Naive B cell (primary cell): ENCODE measurements around the gene ZFPM1. TPM values are rescaled to one million over a fixed set of nuclear protein-coding genes. Genes with fewer than 3 reads are reported as not detected.
A peak's percentile ranks its signal among the peaks of the same experiment; 100 is the strongest.

Experiments
- ATAC-seq, 2 donors: fragments of 150-1000 bp; cut with Tn5 transposase; 2 replicates each; pipeline ENCODE4 v1.10.0; 2021; ENCODE audit warnings: low read depth in 2 of 2, mild to moderate bottlenecking in 2 of 2, moderate library complexity in 2 of 2
- DNase-seq: peaks from one replicate; pipeline ENCODE4 v3.0.0; 2022
- H3K27ac Mint-ChIP-seq, 6 donors: one replicate each; pipeline ENCODE4 v1.8.0; 2020 to 2022; ENCODE audit warnings: mild to moderate bottlenecking in 6 of 6, mixed read lengths in 6 of 6, moderate library complexity in 5 of 6, inconsistent platforms in 2 of 6
- H3K27me3 Mint-ChIP-seq, 3 donors: one replicate each; pipeline ENCODE4 v1.8.0; 2021 to 2022; ENCODE audit warnings: mixed read lengths in 3 of 3, mild to moderate bottlenecking in 1 of 3
- H3K36me3 Mint-ChIP-seq, 2 donors: one replicate each; pipeline ENCODE4 v1.8.0; 2020 to 2022; ENCODE audit warnings: mixed read lengths in 2 of 2, inconsistent platforms in 1 of 2, mild to moderate bottlenecking in 1 of 2
- H3K4me1 Mint-ChIP-seq, 3 donors: one replicate each; pipeline ENCODE4 v1.8.0; 2020 to 2022; ENCODE audit warnings: mixed read lengths in 3 of 3, inconsistent platforms in 1 of 3, mild to moderate bottlenecking in 1 of 3, moderate library complexity in 1 of 3
- H3K4me3 Mint-ChIP-seq, 8 donors: one replicate each; pipeline ENCODE4 v1.8.0; 2020 to 2022; ENCODE audit warnings: mild to moderate bottlenecking in 8 of 8, mixed read lengths in 8 of 8, moderate library complexity in 8 of 8, inconsistent platforms in 2 of 8
- H3K9me3 Mint-ChIP-seq, 7 donors: one replicate each; pipeline ENCODE4 v1.8.0; 2020 to 2022; ENCODE audit warnings: mixed read lengths in 7 of 7, mild to moderate bottlenecking in 5 of 7, inconsistent platforms in 2 of 7, moderate library complexity in 1 of 7
- polyA plus RNA-seq, 6 donors: library from polyadenylated mRNA; unstranded; fragments of 300-500 nt; fragmentation: Illumina TruSeq; gene quantifications; one replicate each; pipeline ENCODE4 v1.2.3, GENCODE V29; 2021; ENCODE audit warnings: low read depth in 6 of 6

The ZFPM1 gene
- polyA plus RNA-seq, 6 donors from 2014 or later: 0.09 to 0.46 (median 0.28) TPM

DNA sequence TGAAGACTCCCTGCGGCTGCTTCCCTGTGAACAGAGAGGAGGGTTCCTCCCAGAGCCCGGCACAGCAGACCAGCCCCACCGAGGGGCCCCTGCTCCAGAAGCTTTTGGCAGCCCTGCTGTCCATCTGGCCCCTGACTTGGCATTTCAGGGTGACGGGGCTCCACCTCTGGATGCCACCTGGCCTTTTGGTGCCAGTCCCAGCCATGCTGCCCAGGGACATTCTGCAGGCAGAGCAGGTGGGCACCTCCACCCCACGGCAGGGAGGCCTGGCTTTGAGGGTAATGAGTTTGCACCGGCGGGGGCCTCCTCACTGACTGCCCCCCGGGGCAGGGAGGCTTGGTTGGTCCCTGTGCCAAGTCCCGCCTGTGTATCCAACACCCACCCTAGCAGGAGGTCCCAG is 20.3 kb upstream of the ZFPM1 start:
- DNase-seq: no peak
- Mint-ChIP-seq H3K4me3 (peak overlapping the region in 1 of 8 donors; percentile 27), H3K36me3 (no peaks in the 10 kb centered on the region), H3K27me3 (no peaks in the 10 kb centered on the region), H3K27ac (no peak overlapping the region), H3K4me1 (peaks cover 9 to 10% (median 9%) of the 10 kb centered on the region in 3 donors), H3K9me3 (no peaks in the 10 kb centered on the region)
- ATAC-seq: no peak

DNA sequence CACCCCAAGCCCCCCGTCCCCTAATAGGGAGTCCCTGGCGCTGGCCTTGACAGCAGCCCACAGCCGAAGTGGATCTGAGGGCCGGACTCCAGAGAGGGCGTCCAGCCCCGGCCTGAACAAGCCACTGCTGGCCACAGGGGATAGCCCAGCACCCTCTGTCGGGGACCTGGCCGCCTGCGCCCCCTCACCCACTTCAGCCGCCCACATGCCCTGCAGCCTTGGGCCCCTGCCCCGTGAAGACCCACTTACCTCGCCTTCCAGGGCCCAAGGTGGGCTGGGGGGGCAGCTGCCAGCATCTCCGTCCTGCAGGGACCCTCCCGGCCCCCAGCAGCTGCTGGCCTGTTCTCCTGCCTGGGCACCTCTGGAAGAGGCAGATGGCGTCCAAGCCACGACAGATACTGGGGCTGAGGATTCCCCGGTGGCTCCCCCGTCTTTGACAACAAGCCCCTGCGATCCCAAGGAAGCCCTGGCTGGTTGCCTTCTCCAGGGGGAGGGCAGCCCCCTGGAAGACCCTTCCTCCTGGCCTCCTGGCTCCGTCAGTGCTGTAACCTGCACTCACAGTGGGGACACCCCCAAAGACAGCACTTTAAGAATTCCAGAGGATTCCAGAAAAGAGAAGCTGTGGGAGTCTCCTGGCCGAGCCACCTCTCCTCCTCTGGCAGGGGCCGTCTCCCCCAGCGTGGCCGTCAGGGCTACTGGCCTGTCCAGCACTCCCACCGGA is 19.3 kb upstream of the ZFPM1 start:
- H3K4me3 Mint-ChIP-seq: peak overlapping the region in 1 of 8 donors; percentile 30
- H3K36me3 Mint-ChIP-seq: no peaks in the 10 kb centered on the region
- H3K9me3 Mint-ChIP-seq: no peaks in the 10 kb centered on the region
- H3K27me3 Mint-ChIP-seq: no peaks in the 10 kb centered on the region
- no peak for DNase-seq
- peaks cover 9 to 10% (median 9%) of the 10 kb centered on the region in 3 donors for H3K4me1 Mint-ChIP-seq
- H3K27ac Mint-ChIP-seq: no peak overlapping the region
- no peak for ATAC-seq

DNA sequence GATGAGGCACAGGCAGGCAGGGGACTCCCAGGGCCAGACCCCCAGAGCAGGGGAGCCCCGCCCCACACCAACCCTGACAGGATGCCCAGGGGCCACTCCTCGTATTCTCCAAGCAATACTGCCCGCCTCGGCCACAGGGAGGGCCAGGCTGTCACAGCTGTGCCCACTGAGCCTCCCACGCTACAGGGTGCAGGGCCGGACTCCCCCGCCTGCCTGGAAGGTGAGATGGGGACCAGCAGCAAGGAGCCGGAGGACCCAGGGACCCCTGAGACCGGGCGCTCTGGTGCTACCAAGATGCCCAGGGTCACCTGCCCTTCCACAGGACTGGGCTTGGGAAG is 18.8 kb upstream of the ZFPM1 start:
- no peak for ATAC-seq
- H3K4me1 Mint-ChIP-seq: peaks cover 9 to 10% (median 9%) of the 10 kb centered on the region in 3 donors
- H3K36me3 Mint-ChIP-seq: no peaks in the 10 kb centered on the region
- no peaks in the 10 kb centered on the region for H3K27me3 Mint-ChIP-seq
- H3K27ac Mint-ChIP-seq: no peak overlapping the region
- no peaks in the 10 kb centered on the region for H3K9me3 Mint-ChIP-seq
- no peak overlapping the region for H3K4me3 Mint-ChIP-seq
- no peak for DNase-seq

DNA sequence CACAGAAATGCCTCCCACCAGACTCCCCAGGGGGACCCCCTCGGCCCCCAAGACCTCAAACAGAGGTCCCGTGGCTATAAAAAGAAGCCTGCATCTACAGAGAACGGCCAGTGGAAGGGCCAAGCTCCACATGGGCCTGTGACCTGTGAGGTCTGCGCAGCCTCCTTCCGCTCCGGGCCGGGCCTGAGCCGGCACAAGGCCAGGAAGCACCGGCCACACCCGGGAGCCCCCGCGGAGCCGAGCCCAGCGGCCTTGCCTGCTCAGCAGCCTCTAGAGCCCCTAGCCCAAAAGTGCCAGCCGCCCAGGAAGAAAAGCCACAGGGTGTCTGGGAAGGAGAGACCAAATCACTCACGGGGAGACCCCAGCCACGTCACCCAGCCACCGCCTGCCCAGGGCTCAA is 18.3 kb upstream of the ZFPM1 start:
- no peaks in the 10 kb centered on the region for H3K27me3 Mint-ChIP-seq
- no peak for ATAC-seq
- H3K9me3 Mint-ChIP-seq: no peaks in the 10 kb centered on the region
- H3K4me1 Mint-ChIP-seq: peaks cover 7 to 9% (median 8%) of the 10 kb centered on the region in 3 donors
- H3K36me3 Mint-ChIP-seq: no peaks in the 10 kb centered on the region
- DNase-seq: no peak
- peak overlapping the region in 1 of 6 donors; percentile 47 for H3K27ac Mint-ChIP-seq
- H3K4me3 Mint-ChIP-seq: no peak overlapping the region

DNA sequence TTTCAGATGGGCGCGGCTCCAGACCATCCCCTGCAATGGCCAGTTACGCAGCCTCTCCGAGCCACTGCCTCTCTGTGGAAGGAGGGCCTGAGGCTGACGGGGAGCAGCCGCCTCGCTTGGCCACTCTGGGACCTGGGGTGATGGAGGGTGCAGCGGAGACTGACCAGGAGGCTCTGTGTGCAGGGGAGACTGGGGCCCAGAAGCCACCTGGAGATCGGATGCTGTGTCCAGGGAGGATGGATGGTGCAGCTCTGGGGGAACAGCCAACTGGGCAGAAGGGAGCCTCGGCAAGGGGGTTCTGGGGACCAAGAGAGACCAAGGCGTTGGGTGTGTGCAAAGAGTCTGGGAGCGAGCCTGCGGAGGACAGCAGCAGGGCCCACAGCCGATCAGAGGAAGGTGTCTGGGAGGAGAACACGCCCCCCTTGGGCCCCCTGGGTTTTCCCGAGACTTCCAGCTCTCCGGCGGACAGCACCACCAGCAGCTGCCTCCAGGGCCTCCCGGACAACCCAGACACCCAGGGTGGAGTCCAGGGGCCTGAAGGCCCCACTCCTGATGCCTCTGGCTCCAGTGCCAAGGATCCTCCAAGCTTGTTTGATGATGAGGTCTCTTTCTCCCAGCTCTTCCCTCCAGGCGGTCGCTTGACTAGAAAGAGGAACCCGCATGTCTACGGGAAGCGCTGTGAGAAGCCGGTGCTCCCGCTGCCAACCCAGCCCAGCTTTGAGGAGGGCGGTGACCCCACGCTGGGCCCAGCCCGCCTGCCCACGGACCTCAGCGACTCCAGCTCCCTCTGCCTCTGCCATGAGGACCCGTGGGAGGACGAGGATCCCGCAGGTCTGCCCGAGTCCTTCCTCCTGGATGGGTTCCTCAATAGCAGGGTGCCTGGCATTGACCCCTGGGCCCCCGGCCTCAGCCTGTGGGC is 17.4 kb upstream of the ZFPM1 start:
- Mint-ChIP-seq H3K4me1 (peaks cover 4 to 7% (median 5%) of the 10 kb centered on the region in 3 donors), H3K27me3 (no peaks in the 10 kb centered on the region), H3K9me3 (no peaks in the 10 kb centered on the region), H3K27ac (peak overlapping the region in 1 of 6 donors; percentile 69), H3K36me3 (no peaks in the 10 kb centered on the region), H3K4me3 (no peak overlapping the region)
- DNase-seq: no peak
- no peak for ATAC-seq

DNA sequence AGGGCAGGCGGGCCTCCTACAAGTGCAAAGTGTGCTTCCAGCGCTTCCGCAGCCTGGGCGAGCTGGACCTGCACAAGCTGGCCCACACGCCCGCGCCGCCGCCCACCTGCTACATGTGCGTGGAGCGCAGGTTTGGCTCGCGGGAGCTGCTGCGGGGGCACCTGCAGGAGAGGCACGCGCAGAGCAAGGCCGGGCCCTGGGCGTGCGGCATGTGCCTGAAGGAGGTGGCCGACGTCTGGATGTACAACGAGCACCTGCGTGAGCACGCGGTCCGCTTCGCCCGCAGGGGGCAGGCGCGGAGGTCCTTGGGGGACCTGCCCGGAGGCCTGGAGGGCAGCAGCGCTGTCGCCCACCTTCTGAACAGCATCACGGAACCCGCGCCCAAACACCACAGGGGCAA is 16.3 kb upstream of the ZFPM1 start:
- no peak overlapping the region for H3K4me3 Mint-ChIP-seq
- no peak overlapping the region for H3K27ac Mint-ChIP-seq
- no peaks in the 10 kb centered on the region for H3K27me3 Mint-ChIP-seq
- H3K4me1 Mint-ChIP-seq: peaks cover 3 to 5% (median 3%) of the 10 kb centered on the region in 3 donors
- DNase-seq: no peak
- H3K36me3 Mint-ChIP-seq: no peaks in the 10 kb centered on the region
- no peak for ATAC-seq
- no peaks in the 10 kb centered on the region for H3K9me3 Mint-ChIP-seq

DNA sequence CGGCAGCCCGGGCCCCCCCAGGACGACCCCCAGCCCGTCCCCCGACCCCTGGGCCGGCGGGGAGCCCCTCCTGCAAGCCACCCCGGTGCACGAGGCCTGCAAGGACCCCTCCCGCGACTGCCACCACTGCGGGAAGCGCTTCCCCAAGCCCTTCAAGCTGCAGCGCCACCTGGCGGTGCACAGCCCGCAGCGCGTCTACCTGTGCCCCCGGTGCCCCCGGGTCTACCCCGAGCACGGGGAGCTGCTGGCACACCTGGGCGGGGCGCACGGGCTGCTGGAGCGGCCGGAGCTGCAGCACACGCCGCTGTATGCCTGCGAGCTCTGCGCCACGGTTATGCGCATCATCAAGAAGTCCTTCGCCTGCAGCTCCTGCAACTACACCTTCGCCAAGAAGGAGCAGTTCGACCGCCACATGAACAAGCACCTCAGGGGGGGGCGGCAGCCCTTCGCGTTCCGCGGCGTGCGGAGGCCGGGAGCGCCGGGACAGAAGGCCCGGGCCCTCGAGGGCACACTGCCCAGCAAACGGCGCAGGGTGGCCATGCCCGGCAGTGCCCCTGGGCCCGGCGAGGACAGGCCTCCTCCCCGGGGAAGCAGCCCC is 15.6 kb upstream of the ZFPM1 start:
- no peaks in the 10 kb centered on the region for H3K36me3 Mint-ChIP-seq
- ATAC-seq (peak; percentile 81 to 82), DNase-seq (peak; percentile 62)
- no peak overlapping the region for H3K4me3 Mint-ChIP-seq
- no peak overlapping the region for H3K27ac Mint-ChIP-seq
- H3K9me3 Mint-ChIP-seq: no peaks in the 10 kb centered on the region
- H3K4me1 Mint-ChIP-seq: peaks cover 0 to 5% (median 0%) of the 10 kb centered on the region in 3 donors
- no peaks in the 10 kb centered on the region for H3K27me3 Mint-ChIP-seq

DNA sequence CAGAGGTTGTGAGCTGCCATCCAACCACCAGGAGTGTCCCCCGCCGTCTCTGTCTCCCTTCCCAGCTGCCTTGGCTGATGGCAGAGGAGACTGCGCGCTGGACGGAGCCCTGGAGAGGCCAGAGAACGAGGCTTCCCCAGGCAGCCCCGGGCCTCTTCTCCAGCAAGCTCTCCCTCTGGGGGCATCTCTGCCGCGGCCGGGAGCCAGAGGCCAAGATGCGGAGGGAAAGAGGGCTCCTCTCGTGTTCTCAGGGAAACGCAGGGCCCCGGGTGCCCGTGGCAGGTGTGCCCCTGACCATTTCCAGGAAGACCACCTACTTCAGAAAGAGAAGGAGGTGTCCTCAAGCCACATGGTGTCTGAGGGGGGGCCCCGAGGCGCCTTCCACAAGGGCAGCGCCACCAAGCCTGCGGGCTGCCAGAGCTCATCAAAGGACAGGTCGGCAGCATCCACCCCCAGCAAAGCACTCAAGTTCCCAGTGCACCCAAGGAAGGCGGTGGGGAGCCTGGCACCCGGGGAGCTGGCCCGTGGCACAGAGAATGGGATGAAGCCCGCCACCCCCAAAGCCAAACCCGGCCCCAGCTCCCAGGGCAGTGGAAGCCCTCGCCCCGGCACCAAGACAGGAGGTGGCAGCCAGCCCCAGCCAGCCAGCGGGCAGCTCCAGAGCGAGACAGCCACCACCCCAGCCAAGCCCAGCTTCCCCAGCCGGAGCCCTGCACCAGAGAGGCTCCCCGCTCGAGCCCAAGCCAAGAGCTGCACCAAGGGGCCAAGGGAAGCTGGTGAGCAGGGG is 14.8 kb upstream of the ZFPM1 start:
- Mint-ChIP-seq H3K4me1 (peaks cover 2 to 9% (median 3%) of the 10 kb centered on the region in 3 donors), H3K9me3 (no peaks in the 10 kb centered on the region), H3K27ac (no peak overlapping the region), H3K27me3 (no peaks in the 10 kb centered on the region), H3K36me3 (no peaks in the 10 kb centered on the region), H3K4me3 (no peak overlapping the region)
- no peak for ATAC-seq
- DNase-seq: no peak

DNA sequence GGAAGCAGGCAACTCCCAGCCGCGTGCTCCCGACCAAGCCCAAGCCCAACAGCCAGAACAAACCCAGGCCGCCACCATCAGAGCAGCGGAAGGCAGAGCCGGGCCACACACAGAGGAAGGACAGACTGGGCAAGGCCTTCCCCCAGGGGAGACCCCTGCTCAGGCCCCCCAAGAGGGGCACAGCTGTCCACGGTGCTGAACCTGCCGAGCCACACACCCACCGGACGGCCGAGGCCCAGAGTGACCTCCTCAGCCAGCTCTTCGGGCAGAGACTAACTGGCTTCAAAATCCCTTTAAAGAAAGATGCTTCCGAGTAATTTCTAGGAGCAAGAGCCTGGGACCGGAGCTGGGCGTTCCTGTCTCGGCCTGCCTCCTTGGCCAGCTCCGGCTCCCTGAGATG is 14.1 kb upstream of the ZFPM1 start:
- peaks cover 3 to 11% (median 4%) of the 10 kb centered on the region in 3 donors for H3K4me1 Mint-ChIP-seq
- H3K27ac Mint-ChIP-seq: no peak overlapping the region
- no peaks in the 10 kb centered on the region for H3K9me3 Mint-ChIP-seq
- H3K27me3 Mint-ChIP-seq: no peaks in the 10 kb centered on the region
- DNase-seq (no peak), ATAC-seq (no peak)
- H3K36me3 Mint-ChIP-seq: no peaks in the 10 kb centered on the region
- H3K4me3 Mint-ChIP-seq: no peak overlapping the region

DNA sequence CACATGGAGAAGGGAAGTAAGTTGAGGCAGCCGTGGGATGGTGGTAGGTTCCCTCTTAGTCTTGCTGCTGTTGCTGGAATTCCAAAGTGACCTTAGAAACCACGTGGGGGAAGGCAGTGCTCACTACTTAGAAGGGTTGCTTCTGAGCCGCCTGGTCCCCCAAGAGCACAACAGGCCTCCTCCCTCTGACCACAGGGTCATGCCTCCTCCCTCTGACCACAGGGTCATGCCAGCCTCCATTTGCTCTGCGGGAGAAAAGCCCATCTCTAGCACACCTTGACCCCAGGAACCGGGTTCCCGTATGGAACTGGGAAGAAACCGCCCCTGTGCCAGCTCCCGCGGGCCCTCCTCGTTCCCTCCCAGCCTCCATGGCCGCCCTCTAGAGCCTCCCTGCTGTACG is 13.4 kb upstream of the ZFPM1 start:
- DNase-seq (no peak), ATAC-seq (no peak)
- no peaks in the 10 kb centered on the region for H3K27me3 Mint-ChIP-seq
- H3K36me3 Mint-ChIP-seq: no peaks in the 10 kb centered on the region
- no peak overlapping the region for H3K4me3 Mint-ChIP-seq
- no peaks in the 10 kb centered on the region for H3K9me3 Mint-ChIP-seq
- H3K4me1 Mint-ChIP-seq: peaks cover 3 to 11% (median 4%) of the 10 kb centered on the region in 3 donors
- H3K27ac Mint-ChIP-seq: no peak overlapping the region

DNA sequence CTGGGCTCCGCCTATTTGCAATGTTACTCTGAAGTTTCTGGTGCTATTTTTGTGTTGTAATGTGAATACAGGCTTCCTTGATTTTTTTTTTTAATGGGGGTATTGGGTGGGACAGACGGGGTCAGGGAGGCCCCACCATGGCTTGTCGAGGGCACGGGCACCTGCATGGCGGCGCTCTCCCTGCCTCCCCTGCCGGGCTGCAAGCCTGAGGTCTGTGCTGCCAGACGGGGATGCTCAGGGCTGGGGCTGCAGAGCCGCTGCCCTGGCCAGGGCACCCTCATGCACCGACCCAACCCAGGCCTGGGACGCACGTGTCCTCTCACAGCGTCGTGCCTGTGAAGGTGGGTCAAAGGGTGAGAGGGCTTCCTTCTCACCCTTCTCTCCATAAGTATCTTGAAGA is 13.0 kb upstream of the ZFPM1 start:
- H3K27ac Mint-ChIP-seq: no peak overlapping the region
- H3K36me3 Mint-ChIP-seq: no peaks in the 10 kb centered on the region
- DNase-seq (no peak), ATAC-seq (no peak)
- no peak overlapping the region for H3K4me3 Mint-ChIP-seq
- H3K4me1 Mint-ChIP-seq: peaks cover 3 to 10% (median 4%) of the 10 kb centered on the region in 3 donors
- H3K27me3 Mint-ChIP-seq: no peaks in the 10 kb centered on the region
- H3K9me3 Mint-ChIP-seq: no peaks in the 10 kb centered on the region

DNA sequence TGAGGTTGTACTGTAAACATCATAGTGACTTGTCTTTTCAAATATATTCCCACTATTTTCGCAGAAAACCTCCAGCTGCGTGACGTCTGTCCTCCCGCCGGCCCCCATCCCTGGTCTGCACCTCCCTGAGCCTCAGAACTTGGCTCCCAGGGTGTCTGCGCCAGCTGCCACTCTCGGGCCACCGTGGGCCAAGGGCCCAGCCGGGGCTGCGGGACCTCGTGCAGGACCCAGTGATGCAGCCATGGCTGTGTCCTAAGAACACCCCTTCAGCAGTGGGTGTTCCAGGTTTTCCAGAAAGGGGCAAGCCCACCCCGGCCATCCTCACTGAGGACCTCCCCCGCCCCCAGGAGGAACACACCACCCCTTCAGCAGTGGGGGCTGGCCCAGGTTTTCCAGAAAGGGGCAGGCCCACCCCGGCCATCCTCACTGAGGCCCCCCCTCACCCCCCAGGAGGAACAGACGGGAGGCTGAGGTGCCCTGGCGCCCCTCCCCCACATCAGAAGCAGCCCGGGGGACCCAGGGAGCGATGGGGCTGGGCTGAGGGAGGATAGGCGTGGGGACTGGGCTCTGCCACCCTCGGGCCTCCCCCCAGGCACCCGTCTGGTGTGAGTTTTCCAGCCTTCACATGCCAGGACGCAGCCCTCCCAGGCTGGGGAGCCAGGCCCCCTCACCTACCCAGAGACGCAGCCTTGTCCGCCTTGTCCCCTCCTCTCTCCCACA is 12.2 kb upstream of the ZFPM1 start:
- Mint-ChIP-seq H3K27ac (no peak overlapping the region), H3K4me1 (peaks cover 3 to 5% (median 4%) of the 10 kb centered on the region in 3 donors), H3K9me3 (no peaks in the 10 kb centered on the region), H3K36me3 (no peaks in the 10 kb centered on the region), H3K27me3 (no peaks in the 10 kb centered on the region), H3K4me3 (no peak overlapping the region)
- no peak for DNase-seq
- ATAC-seq: no peak

DNA sequence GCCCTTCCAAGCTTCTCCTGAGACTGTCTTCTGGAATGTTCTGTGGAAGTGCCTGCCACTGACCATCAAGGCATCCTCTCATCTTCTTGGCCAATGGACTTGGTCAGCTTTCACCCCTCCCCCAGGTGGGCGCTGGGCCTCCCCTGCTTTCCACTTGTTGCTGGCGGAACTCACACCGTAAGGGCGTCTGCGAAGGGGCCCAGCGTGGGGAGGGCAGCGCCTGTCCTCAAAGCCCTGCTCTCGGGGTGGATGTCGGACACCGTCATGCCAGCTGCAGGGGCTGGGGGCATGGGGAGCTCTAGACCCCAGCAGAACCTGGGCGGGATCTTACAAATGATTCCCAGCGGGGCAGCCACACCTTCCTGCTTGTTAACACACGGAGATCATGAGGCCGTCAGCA is 11.6 kb upstream of the ZFPM1 start:
- ATAC-seq (no peak), DNase-seq (no peak)
- H3K27me3 Mint-ChIP-seq: no peaks in the 10 kb centered on the region
- H3K9me3 Mint-ChIP-seq: no peaks in the 10 kb centered on the region
- H3K36me3 Mint-ChIP-seq: no peaks in the 10 kb centered on the region
- peaks cover 3 to 5% (median 4%) of the 10 kb centered on the region in 3 donors for H3K4me1 Mint-ChIP-seq
- H3K27ac Mint-ChIP-seq: no peak overlapping the region
- H3K4me3 Mint-ChIP-seq: peak overlapping the region in 1 of 8 donors; percentile 6
